ENCODE data around the gene VPS16.

- TF ChIP-seq EZH2 (IDR thresholded peaks at IDR 0.05; ENCODE audit: insufficient read depth, poor library complexity, severe bottlenecking): no peak
- no peak for TF ChIP-seq EZH2phosphoT487 (IDR thresholded peaks at IDR 0.05; ENCODE audit: insufficient read depth, low read depth)
Observed at GRCh38 chr20:2816030-2816582, 24.4 kb upstream of the VPS16 start, which contains the start of gene TMEM239.
